NCI-H1436 treated with DMSO at 0.1 percent for 48 hours (cell line): ENCODE data around the gene ACAP1.
"Not testable (repeated sequence)": the region's sequence is repeated elsewhere in the genome, so short reads cannot be mapped to it uniquely, and the experiment has no call there.

ENCODE experiments used
- DNase-seq: peaks from one replicate; lab custom pipeline; 2025; lab: John Stamatoyannopoulos, UW

ACAP1 gene

DNA sequence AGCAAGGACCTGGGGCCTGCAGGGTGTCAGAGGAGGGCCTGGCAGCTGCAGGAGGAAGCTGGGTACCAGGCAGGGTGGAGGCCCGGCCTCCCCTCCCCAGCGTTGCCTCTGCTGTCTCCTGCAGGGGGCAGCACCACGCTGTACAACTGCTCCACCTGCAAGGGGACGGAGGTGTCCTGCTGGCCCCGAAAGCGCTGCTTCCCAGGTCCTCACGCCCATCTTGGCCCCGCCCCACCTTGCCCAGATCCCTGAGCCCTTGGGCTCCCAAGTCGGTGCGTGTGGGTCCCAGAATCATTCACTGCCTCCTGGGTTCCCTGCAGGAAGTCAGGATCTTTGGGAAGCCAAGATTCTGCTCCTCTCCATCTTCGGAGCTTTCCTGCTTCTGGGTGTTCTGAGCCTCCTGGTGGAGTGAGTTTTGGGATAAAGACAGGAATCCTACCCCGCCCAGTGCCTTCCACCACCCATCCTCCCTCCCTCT, 19.8 kb downstream of the ACAP1 start:
- no peak for DNase-seq

DNA sequence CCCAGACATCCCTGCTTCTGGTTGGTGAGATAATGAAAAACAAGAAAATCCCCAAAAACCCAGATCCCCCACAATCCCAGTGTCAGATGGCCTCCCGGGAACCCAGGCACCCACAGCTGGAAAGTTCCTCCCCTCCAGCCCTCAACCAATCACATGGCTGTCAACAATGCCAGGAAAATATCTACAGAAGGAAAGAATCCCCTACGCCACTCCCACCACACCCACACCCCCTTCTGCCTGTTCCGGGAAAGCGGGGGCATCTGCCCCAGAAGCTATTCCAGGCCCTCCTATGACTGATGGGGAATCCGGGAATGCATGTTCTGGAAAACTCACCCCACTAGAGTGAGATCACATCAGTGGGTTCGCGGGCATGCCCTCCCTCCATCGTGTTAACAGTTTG, 20.4 kb downstream of the ACAP1 start:
- DNase-seq = no peak

DNA sequence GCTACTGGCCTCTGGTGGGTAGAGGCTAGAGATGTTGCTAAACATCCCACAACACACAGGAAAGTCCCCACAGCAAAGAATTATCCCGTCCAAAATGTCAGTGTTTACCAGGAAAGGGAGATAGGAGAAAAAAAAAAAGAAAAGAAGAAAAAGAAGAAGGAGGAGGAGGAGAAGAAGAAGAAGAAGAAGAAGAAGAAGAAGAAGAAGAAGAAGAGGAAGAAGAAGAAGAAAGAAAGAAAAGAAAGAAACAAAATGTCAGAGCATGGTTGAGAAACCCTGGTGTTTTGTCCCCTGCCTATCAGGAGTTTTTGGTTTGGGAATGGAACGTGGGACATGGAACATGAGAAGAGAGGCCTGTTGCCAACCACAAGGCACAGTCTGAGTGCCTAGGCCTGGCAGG, 21.1 kb downstream of the ACAP1 start:
- DNase-seq = no peak

DNA sequence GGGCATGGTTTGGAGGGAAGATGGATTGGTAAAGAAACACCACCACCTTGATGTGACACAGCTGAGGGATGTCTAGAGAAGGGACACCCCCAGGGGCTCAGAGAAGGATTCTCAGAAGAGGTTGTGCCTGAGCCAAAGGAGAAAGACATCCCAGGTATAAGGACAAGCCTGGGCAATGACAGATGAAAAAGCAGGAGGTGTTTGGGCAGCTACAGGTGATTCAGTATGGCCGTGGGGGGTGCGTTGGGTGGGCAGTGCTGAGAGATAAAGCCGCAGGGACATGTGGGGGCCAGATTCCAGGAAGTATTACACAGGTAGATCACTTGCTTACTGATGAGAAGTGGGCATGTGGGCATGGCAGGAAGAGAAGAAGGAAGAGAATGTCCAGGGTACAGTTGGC, 25.6 kb downstream of the ACAP1 start:
- no peak for DNase-seq

DNA sequence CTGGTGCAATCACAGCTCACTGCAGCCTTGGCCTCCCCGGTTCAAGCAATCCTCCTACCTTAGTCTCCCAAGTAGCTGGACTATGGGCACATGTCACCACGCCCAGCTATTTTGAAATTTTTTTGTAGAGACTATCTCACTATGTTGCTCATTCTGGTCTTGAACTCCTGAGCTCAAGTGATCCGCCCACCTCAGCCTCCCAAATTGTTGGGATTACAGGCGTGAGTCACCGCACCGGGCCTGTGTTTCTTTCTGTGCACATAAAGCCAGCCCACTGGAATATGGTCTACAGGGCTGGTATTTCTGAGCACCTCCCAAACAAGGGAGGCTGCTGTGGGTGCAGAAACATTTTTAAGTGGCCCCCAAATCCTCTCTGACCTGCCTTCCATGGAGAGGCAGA, 27.0 kb downstream of the ACAP1 start:
- DNase-seq = no peak

DNA sequence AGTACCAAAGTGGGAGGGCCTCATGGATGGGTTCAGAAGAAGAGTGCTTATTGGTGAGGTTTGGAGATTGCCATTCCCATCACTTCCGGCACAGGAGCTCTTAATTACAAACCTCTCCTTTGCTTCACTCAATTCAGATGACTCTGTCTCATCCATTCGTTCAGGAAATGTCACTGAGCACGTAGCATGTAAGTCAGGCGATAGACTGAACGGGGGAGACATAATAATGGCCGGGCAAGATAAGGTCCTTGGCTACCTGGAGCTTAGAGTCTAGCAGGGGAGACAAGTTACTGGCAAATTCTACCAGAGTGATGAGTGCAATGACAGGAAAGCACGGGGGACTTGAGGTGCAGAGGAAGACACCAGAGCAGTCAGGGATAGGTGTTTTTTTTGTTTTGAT, 29.6 kb downstream of the ACAP1 start:
- DNase-seq = not testable (repeated sequence)

DNA sequence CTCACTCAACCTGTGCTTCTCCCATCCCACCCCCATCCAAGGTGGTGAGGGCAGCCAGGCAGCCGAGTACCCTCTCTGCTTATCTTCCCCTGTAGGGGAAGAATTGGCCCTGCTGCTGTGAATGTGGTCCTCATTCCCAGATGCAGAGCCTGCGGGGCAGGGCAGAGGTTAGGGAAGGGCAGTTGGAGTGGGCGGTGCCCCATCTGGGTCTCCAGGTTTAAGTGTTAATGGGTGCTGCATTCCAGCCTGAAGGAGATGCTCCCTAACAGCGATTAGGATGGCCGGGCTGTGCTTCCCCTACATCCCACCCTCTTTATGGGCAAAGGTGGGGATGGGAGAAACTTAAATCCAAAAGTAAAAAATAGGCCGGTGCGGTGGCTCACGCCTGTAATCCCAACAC, 30.8 kb downstream of the ACAP1 start:
- DNase-seq = no peak

DNA sequence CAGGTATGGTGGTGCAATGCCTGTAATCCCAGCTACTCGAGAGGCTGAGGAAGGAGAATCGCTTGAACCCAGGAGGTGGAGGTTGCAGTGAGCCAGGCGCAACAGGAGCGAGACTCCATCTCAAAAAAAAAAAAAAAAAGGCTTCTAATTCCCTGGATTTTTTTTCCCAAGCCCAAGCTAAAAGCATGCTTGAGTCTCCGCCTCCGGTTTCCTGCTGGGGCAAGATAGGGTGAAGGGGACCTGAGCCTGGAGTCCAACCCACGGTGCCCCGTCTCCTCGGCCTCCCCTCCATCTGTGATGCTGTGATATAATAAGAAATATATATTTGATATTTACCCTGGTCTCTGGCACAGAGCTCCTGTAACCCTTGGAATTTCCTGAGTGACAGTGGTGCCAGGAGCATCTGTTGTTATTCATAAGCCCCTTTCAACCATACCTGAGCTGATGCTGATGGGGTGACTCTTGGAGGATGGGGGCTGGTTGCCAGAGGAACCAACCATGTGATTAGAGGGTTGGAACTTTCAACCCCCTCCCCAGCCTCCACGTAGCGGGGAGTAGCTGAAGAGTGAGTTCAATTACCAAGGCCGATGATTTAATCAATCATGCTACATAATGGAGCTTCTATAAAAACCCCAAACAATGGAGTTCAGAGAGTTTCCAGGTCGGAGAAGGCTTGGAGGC, 31.7 kb downstream of the ACAP1 start:
- DNase-seq = no peak

DNA sequence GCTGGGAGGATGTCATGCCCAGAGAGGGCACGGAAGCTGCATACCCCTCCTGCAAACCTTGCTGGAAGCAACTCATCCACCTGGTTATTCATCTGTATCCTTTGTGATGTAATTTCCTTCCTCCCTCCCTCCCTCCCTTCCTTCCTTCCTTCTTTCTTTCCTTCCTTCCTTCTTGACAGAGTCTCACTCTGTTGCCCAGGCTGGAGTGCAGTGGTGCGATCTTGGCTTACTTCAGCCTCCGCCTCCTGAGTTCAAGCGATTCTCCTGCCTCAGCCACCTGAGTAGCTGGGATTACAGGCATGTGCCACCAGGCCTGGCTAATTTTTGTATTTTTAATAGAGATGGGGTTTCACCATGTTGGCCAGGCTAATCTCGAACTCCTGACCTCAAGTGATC, 32.3 kb downstream of the ACAP1 start:
- not testable (repeated sequence) for DNase-seq

DNA sequence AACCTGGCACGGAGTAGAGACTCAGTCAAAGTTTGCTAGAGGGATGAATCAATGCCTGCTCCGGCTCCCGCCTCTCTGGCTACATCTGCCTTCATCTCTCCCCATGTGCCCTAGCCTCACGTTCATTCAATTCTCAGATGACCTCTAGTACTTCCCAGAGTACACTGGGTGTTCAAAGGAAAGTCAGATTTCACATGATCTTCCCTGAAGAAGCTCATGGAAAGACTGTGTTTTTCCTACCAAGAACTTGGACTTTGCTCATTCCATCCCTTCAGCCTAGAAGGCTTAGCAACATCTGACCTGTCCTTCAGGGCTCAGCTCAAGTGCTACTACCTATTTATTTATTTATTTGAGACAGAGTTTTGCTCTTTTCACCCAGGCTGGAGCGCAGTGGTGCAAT, 33.5 kb downstream of the ACAP1 start:
- no peak for DNase-seq

DNA sequence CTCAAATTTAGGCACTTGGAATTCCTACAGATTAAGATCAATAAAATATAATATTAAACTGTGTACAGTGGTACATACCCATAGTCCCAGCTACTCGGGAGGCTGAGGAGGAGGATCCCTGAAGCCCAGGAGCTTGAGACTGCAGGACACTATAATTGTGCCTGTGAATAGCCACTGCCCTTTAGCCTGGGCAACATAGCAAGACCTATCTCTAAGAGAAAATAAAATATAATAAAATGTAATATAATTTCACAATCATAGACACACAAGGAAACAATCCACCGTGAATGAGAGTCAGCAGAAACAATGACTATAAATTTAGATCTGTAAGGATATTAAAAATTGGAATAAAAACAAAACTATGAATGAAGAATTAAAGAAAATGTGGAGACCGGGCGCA, 34.5 kb downstream of the ACAP1 start:
- DNase-seq = no peak

DNA sequence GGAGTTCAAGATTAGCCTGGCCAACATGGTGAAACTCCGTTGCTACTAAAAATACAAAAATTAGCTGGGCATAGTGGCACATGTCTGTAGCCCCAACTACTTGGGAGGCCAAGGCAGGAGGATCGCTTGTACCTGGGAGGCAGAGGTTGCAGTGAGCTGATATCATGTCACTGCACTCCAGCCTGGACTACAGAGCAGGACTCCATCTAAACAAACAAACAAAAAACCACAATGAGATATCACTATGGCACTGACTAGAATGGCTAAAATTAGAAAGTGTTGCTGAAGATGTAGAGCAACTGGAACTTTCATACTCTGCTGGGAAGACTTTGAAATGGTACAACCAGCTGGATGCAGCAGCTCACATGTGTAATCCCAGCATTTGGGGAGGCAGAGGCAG, 38.0 kb downstream of the ACAP1 start:
- DNase-seq = no peak

DNA sequence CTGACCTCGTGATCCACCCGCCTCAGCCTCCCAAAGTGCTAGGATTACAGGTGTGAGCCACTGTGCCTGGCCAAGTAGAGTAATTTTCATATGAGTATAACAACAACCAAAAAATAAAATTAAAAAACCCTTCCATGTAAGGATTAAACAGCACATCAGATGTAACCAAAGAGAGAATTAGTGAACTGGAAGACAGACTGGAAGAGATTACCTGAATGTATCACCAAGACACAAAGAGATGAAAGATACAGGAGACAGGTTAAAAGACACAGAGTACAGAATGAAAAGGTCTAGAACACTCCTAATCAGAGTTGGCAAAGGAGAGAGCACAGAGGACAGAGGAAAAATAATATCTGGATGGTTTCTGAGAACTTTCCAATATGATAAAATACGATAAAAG, 42.8 kb downstream of the ACAP1 start:
- DNase-seq = no peak

DNA sequence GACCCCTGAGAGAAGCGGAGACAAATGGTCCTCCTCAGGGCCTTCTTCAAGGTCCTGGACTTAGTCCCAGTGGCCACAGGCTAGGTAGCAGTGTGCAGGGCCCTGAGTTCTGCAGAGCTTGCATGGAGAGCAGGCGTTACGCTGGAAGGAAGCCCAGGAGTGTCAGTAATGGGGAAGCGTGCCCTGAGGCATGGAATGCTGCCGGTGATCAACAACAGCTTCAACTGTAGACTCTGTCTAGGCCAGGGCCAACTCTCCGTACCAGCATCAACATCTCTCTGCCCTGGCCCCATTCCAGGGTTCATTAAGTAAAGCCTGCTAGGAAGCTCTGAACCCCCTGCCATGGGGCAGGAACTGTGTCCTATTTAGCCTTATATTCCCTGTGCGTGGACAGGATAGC, 44.0 kb downstream of the ACAP1 start:
- no peak for DNase-seq

DNA sequence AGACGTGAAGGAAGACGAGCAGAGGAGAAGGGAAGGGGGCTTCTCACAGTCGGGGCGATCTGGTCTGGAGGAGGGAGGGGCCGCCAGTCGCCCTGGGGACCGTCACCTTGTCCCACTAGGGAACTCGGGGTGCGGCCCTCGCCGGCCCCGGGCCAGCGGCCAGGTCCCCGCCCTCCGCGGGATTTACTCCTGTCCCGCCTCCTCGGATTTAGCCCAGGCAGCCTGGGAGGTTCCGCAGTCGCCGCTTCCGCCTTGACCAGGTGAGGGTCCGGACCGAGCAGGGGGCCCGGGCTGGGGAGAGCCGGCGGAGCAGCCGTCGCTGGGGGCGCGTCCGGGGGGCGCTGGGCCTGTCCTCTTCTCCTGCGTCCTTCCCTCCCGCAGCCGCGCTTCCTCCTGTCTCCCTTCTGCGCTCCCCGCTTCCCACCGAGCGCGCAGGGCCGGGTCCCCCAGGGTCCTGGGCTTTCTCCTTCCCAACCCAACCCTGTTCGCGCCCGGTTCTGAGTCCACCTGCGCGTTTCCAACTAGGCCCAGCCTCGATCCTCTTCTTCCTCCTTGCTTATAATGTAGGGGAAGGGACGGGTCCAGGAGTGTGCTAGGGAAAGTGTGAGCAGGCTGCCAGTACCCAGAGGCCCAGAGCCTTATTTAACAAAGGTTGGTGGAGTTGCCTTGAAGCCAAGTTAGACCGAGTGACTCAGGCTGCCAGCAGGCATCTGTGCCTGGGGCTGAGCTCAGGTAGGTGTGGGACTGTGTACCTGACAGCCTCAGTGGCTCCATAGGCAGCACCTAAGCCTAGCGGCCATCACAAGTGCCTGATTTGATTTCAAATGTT, 44.7 kb downstream of the ACAP1 start, which contains the start of gene TNK1:
Gene TNK1, plus strand, starts transcription at position 235 of the 829 bp plus-strand sequence. CDS start 1,838 bp downstream, outside the sequence.
- no peak for DNase-seq

DNA sequence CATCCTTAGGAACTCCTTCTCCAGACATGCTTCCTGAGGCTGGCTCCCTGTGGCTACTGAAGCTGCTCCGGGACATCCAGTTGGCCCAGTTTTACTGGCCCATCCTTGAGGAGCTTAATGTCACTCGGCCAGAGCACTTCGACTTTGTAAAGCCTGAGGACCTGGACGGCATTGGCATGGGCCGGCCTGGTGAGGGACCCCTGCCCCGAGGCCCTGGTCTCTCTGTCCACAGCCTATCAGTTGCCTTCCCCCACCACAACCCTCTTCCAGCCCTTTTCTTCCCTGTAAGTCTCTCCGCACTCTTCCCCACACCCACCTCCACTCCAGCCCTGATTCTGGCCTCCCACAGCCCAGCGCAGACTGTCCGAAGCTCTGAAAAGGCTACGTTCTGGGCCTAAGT, 46.6 kb downstream of the ACAP1 start:
- no peak for DNase-seq

DNA sequence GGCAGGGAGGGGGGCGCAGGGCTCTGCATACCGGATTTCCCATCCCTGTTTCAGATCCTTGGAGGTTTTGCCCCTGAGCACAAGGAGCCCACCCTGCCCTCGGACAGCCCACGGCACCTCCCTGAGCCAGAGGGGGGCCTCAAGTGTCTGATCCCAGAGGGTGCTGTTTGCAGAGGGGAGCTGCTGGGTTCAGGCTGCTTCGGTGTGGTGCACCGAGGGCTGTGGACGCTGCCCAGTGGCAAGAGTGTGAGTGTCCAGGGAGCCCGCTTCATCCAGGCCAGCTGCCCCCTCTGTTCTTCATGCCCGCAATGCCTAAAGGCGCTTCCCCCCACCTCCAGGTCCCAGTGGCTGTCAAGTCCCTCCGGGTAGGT, 47.0 kb downstream of the ACAP1 start:
- no peak for DNase-seq

DNA sequence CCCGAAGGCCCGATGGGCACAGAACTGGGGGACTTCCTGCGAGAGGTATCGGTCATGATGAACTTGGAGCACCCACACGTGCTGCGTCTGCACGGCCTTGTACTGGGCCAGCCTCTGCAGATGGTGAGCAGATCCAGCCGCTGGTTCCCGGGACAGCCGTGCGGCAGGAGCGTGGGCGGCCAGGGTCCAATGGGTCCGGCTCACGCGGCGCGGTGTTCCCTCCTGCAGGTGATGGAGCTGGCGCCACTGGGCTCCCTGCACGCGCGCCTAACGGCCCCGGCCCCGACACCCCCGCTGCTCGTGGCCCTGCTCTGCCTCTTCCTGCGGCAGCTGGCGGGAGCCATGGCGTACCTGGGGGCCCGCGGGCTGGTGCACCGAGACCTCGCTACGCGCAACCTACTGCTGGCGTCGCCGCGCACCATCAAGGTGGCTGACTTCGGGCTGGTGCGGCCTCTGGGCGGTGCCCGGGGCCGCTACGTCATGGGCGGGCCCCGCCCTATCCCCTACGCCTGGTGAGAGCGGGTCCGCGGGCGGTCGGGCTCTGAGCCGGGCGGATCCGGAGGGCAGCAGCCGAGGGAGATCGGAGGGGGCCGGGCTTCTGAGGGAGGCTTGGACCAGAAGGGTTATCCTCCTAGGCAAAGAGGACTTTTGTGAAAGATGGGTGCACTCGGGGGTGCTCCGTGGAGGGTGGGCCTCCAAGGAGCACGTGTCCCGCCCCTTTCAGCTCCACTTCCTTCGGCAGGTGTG, 47.6 kb downstream of the ACAP1 start:
- no peak for DNase-seq

DNA sequence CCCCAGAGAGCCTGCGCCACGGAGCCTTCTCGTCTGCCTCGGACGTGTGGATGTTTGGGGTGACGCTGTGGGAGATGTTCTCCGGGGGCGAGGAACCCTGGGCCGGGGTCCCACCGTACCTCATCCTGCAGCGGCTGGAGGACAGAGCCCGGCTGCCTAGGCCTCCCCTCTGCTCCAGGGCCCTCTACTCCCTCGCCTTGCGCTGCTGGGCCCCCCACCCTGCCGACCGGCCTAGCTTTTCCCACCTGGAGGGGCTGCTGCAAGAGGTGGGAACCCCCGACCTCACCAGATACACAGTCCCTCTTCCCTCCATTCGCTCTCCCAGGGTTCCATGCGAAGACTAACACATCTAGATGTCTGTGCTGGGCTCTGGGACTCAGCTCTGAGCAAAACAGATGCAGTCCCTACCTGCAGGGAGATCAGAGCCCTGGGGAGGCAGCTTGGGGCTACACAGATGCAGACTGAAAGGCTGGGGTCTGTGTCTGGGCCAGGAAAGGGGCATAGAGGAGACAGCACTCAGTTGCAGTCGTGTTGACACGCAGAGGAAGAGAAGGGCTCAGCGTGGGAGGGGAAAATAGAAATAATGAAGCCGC, 48.3 kb downstream of the ACAP1 start:
- no peak for DNase-seq

DNA sequence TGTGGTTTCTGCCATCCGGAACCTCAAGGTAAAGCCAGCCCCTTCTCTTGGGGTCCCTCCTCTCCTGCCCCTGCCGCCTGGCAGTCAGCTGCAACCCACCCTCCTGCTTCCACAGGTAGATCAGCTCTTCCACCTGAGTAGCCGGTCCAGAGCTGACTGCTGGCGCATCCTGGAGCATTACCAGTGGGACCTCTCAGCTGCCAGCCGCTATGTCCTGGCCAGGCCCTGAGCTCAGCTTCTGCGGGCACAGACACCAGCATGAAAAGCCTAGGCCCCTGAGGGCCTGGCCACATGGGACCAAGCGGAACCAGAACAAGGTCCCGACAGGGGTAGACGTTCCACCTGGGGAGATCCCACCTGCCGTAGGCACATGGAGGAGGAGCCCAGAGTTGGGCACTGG, 52.5 kb downstream of the ACAP1 start:
- DNase-seq = no peak

DNA sequence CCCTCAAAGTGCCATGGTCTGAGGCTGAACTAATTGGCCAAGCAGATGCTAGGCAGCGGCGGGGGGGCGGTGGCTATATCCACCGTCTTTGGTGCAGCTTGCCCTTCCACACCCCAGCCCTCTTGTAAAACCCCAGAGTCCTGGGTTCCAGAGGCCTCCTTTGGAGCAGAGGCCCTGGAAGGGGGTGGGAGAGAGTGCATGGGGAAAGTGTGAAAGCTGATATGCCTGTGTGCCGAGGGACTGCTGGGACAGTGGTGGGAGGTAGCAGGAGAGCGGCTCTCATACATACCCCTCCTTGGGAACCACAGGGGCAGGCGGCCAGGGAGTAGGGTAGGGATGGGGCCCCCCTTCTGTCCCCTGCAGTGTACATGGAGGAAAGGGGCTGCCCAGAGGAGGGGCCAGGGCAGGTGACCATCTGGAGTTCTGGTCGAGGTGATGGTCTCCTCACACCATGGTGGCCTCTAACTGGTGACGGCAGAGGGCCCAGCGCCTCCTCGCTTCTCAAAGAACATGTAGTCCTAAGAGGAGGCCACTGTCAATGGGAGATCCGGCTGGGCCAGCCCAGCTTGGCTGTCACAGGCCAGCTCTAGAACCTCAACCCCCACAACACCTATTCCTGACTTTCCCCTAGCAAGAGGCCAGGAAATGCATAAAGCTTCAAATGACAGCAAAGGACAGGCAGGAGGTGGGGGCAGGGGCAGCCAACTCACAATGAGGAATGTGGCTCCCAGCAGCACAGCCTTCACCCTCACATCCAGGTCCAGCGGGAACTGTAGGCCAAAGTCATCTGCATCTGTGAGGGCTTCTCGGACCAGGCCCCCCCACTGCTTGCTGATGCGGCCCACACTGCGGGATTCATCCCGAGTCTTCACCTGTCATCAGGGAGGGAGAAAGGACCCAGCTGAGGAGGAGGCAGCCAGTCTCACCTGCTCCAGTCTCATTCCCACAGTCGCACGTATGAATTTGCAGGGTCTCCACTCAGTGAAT, 53.9 kb downstream of the ACAP1 start:
- no peak for DNase-seq
